Activated T-cell treated with anti-CD3 and anti-CD28 coated beads for 48 hours (primary cell): ENCODE measurements around the gene PIGZ.

Source experiments
- DNase-seq: peaks from one replicate; pipeline ENCODE4 v3.0.0-alpha.2; 2020; ENCODE audit warnings: low read depth

PIGZ gene

DNA sequence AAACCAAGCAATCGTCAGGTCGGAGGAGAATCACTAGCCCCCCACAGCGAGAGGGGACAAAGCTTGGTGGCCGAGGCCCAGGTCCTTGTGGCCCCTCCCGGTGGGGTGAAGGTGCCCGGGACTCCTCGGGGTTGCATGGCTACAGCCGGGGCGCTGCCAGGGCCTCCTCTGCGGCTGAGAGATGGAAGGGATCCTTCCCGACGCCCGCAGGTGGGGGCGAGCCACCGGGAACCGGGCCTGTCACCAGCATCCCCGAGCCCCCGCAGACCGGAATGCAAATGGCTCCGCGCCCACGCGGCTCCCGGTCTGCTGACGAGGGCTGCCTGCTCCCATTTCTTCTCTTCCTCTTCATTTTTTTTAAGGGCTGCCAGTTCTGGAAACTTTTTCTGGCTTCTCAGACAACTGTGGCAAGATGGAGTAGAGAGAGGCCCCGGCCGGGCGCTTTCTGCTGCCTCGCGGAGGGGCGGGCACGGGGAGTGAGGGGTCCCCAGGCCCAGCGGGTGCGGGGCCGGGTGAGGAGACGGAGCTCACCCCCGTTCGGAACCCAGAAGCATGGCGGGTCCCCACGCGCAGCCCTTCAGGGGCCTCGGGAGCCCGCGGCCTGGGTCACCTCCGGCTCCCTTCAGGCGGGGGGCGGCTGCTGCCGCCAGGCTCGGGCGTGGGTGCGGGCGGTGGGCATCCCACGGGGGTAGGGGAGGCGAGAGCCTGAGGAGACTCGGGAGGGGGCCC lies 33.5 kb upstream of the PIGZ start:
- DNase-seq: no peak

DNA sequence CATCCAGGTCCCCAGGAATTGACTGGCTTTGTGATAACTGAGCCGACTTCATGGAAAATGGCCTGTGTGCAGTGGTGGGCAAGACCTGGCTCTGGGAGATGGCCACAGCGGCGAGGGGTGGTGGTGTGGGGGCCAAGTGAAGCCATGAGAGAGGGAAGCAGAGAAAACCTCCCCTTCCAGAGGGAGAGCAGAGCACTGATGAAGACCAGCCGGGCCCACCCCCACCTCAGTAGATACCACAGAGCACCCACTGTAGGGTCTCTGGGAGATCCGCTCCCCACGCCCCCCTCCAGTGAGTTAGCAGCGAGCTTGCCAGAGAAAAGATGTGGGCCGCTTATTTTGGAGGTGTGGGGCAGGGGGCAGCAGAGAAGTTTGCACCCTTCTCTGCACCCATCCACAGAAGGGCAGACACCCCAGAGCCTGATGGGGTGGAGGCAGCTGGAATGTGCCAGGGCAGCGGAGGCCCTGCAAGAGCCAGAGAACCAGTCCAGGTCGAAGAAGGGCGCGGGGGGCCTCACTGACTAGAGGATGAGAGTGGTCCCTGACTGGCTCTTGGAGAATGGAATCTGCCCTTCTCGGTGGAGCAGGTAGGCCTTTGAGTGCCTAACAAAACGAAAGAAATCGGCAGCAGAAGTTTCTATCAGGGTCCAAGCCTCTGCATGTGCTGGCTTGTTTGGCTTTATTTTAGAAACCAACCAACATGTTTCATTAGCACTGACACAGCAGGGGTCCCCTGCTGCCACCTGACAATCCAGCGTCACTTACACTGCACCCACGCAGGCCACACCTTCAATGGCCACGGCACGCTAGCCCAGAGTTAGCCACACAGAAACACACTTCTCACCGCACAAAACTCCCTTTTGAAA lies 32.7 kb upstream of the PIGZ start:
- DNase-seq: no peak

DNA sequence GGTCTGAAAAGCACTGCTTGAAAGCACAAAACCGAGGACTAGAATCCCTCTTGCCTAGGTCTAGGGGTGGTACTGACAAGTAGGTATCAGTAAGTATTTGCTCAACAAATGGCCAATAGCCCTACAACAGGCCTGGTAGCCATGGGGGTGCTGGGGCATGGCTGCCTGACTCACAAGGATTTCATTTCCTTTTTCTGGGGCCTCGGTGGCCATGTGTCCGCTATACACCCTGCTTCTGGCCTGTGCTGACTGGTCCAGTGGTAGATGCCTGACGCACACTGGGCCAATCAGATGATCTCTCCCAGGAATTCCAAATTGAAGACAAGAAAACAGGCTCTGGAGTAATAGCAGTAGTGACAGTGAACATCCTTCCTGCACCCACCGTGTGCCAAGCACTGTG lies 31.6 kb upstream of the PIGZ start:
- no peak for DNase-seq

DNA sequence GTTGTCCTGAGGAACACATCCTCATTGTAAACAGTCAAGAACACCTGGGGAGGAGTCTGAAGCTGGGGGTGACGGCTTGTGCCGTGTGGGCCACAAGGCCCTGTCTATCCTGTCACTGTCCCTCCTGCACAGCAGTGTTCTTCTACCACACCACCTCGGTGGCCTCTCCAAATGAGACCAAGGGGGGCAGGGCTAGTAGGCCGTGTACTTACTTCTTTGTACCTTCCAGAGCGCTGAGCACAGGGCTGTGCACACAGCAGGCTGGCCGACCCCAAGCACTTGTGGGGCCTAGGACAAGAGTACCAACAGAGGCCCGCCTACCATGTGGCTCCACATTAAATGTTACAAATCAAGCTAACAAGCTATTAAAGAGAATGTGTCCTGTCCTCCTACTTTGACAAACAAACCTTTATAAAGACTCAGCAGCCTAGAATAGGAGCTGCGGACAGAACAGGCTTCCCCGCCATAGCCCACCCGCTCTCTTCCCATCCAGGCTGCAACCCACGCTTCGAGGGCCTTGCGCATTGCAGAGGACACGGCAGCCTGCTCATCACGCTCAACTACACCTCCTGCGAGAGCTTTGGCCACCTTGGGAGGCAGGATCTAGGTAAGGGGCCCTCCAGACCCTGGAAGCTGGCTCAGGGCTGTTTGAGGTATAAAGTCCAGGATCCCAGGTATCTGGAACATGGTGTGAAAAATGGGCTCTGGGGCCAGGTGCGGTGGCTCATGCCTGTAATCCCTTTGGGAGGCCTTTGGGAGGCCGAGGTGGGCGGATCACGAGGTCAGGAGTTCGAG lies 30.5 kb upstream of the PIGZ start:
- no peak for DNase-seq

DNA sequence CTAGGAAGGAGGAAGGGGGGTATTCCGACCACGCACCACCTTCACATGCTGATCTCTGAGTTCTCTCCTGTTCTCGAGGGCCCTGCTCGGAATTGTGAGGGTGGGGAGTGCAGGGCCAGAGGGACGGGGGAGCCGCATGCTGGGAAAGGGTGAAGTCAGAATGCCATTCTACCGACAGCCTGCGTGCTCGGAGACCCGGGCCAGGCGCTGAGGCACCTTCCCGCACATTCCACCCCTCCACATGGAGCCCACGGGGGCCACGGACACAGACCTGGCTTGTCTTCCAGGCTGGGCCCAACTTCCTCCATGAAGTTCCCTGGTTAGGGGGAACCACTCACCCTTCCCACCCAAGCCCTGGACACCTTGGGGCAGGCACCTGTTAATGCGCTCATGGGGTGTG lies 28.7 kb upstream of the PIGZ start:
- no peak for DNase-seq

DNA sequence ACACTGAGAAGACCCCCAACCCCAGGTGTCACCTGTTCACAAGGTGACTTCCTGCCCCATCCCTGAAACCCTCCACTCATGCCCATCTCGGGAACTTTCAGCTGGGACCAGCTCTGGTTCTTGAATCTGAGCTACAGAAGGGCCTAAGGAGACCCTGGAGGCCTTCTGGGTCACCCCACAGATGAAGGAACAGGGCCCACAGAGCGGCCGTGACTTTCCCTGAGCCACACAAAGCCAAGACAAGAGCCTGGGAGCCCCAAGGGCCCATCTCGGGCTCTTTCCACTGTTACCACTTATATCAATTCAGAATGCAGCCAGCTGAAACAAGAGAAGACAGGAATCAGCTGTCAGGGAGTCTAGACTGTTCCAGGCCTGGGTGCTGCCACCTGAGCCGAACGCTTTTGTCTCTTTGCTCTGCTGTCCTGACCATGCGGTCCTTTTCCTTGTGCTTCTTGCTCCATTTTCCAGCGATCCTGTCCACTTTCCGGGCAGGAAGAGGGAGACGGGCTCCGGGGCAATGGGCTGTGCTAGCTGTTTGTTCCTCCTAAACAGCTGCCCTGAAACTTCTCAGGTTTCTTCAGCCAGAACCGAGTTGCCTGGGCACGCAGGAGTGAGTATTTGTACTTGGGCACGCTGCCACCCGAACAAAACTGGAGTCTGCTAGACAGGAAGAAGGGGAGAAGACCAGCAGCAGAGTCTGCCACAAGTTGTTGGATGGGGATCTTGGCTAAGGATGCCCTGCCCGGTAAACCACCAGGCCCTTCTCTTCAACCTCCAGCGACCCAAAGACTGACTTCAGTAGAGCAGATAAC lies 28.0 kb upstream of the PIGZ start:
- no peak for DNase-seq

DNA sequence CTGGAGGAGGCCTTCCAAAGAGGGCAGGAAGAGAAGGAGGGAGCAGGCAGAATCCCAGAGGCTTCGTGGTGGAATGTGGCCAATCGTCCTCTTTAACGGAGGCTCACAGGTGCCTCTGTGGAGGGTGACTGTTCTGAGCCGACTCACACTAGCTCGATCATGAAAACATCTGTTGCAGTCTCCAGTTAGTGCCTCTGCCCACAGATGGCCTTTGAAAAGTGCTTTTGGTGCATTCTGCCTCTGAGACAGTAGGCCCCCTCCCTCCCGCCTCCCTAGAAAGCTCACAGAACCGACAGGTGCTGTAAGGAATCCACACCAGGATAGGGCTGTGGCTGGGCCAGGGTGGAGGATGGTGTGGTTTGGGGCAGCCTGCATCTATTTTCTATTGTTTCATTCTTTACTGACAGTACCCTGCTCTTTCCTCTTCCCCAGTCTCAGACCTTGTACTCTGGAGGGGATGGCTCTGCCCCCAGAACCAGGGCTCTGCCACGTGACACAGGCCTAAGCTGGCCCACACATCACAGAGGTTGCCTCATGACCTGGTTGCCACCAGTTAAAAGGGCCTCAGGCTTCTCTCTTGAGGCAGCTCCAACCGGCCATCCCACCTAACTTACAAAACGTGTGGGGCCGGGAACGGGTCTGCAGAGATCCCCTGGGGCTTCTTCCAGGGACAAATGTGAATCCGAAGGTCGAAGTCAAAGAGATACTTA lies 27.2 kb upstream of the PIGZ start:
- no peak for DNase-seq

DNA sequence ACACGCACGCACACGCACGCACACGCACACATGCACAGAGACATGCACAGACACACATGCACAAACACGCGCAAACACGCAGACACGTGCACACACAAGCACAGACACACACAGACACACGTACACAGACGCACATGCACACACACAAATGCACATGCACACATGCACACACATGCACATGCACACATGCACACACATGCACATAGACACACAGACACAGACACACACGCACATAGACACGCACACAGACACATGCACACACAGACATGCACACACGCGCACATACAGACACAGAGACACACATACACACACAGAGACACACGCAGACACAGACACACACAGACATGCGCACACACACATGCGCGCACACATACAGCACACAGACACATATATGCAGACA lies 26.4 kb upstream of the PIGZ start:
- DNase-seq: no peak

DNA sequence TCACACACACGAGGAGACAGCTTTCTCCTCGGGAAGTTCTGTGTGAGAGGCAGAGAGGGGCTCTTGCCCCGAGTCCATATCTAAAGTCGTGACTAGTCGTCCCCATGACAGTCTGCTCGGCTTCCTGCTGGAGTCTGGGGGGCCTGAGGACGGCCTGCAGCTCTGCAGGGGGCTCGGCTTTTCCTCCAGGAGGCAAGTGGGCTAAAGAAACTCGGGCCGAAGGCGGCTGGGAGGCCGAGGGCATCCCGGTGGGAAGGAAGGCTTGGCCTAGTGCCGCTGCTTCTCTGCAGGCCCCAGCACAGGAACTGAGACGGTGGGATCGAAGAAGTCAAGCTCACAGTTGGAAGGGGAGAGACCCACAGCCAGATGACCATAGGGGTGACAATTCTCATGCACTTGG lies 25.4 kb upstream of the PIGZ start:
- no peak for DNase-seq

DNA sequence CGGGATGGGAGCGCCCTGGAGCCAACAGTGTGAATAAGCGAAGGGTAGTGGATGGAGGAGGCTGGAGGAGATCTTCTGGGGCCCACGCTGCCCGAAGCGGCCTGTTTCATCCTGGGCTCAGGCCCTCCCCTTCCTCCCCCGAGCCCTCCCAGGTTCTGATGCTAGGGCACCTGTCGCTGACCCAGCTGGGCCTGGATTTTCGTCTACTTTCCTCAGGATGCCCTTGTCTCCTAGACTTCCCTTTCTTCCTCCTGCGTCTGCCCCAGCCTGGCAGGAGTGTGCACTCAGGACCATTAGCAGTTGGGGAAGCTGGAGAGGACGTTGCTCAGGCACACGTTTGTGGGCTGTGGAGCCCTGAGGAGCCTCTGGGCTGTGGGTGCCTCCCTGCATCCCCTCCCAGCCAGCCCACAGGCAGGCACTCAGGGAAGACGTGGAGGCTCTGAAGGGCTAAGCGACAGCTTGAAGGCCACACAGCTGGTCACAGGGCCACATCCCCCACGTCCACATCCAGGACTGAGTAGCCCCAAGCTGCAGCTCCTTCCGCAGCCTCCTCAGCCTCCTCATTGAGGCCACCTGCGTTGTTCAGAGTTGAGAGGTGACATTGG lies 23.9 kb upstream of the PIGZ start:
- no peak for DNase-seq

DNA sequence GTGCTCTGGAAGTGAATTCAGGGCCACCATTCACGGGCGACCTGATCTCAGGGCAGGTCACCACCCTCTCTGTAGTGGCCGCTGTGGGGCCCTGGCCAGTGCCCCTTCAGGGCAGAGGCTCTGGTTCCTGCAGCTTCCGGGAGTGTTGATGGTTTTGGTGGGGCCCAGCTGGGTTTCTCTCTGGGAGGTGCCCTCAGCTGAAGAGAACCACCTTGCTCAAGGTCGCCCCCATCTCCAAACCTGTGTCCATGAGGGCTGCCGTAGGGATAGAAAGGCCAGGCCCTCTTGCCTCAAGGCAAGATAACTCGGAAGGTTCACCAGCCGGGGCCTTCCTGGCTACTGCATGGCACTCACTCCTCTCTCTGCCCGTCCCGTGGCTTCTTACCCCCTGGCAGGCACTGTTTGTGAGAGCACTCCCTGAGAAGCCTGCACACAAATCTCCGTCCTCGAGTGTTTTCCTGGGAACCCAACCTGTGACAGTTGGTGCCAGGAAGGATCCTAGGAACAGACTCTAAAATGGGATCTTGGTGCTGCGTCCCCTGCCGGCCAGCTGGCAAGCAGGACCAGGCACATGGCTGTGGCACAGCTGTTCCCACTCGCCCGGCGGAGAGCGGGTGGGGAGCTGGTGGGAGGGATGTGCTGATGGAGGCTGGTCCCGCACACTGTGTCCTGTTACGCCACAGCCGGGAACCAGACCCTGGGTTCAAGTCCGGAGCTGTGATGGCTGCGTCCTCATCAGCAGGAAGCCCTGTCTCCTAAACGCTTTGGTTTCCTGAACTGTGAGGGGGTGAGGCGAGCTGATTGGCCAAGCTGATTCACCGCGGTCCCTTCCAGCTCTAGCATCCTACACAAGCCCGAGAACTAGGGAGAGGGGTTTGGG lies 23.2 kb upstream of the PIGZ start:
- DNase-seq: no peak

DNA sequence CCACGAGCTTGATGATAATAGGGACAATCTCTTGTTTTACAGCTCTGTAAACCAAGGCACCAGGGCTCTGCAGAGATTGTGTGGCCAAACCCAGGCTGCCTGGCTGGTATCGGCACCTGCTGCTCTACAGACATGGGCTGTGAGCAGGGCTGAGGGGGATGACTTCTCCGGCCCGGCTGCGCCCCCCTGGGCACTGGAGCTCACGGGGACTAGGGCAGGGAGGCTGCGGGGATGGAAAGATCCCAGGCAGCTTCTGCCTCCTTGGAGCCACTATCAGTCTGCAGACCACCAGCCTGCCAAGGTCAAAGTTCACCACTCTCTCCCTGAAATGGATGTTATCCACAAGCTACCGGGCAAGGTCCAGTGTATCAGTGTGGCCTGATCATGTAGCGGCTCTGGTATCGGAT lies 22.0 kb upstream of the PIGZ start:
- DNase-seq: no peak

DNA sequence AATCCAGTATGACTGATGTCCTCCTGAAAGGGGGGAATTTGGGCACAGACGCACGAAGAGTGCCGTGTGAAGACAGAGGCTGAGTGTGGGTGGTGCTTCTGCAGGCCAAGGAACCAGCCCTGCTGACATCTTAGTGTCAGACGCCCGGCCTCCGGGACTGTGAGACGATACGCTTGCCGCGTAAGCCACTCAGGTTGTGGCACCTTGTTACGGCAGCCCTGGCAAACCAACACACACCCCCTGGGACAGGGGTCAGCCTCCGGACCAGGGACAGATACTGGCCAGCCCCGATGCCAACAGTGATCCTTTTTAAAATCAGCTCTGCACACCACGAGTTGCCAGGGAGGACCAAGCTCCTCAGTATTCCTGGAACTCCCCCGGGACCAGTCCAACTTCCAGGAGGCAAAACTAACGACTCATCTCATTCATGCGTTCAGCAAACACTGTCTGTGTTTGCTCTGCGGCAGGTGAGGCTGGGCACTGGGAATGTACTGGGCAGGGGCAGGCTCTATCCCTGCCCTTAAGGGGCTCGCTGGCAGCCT lies 21.2 kb upstream of the PIGZ start:
- DNase-seq: no peak

DNA sequence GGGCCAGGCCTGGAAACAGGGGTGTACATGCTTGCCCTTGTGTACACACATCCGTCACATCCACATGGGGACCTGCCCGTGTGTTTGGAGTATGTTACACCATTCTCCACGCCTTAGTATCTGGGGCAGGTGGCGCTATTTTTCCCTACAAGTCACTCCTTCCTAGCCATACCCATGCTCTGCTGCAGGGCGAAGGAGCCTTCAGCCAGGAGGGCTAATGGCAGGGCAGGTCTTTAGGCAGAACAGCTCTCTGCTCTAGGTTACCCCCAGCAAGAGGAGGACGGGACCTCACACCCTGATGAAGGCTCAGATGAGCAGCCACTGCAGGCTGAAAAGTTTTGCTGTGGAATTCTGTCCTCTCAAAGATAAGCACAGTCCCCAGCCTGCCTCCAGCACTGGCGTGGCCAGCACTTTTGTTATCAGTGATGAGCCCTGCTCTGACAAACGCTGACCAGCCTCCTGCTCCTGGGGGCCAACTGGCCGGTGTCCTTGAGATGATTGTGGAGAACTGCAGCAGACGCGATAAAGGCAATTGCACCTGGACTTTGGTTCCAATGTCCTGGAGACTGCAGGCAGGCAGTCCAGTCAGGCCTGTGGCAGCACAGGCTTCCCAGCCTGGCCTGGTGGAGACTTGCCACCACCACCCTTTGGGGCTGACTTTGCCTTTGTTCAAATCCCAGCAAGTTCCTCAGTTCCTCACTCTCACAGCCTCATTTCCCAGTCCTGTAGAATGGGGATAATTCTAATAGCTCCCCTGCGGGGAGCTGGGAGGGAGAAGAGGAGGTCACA lies 19.8 kb upstream of the PIGZ start:
- no peak for DNase-seq

DNA sequence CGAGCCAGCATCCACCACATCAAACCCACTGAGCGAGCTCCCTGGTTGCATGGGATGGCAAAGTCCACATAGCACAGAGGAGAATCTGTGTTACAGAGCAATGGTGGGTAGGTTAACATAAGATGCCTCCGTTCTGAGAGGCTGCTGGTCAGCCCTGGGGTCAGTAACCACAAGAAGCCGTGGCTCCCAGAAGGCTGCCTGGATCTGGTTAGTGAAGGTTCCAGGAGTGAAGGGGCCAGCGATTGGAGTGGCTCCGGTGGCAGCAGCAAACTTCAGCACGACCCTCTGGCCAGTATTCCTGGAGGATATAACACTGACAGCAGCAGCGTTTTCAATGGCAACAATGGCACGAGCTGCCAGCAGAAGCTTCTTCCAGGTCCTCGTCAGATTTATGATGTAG lies 18.4 kb upstream of the PIGZ start:
- no peak for DNase-seq

DNA sequence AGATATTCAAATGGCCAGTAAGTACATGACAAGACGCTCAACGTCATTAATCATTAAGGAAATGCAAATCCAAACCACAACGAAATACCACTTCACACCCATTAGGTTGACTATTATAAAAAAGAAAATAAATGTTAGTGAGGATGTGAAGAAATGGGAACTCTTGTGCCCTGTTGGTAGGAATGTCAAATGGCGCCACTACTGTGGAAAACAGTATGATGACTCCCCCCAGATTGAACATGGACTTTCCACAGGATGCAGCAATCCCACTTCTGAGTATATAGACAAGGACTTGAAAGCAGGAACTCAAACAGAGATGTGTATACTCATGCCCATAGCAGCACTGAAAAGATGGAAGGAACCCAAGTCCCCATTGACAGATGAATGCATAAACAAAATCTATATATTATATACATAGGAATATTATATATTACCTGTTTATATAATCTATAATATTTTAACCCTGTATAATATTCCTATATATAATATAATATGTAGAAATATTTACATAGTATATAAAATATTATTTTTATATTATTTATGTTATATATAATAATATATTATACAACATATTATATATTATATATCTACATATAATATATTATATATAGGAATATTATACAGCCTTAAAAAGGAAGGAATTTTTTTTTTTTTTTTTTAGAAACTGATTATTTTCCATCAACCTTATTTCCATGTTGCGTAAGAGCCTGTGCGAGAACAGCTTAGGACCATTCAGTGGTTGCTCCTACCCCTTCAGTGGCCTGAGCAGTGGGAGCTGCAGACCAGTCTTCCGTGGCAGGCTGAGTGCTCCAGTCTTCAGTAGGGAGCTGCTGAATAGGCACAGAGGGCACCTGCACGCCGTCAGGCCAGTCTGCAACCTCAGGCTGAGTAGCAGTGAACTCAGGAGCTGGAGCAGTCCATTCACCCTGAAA lies 17.6 kb upstream of the PIGZ start:
- DNase-seq: no peak

DNA sequence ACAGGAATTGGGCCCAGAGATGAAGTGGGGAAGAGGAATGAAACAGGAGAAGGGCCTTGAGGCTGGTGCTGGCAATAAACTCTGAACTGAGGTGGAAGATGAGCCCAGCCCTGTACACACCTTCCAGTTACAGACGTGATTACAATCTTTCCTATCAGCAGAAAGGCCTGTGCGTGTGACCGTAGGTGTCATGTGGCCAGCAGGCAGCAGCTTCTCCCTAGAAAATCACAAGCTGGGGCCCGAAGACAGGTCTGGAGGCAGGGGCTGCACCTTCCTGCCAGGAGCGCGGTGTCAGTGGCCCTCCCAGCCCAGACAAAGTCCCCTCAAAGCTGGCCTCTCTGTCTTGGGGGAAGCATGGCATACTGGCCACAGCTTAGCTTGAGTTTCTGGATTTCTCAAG lies 16.7 kb upstream of the PIGZ start:
- no peak for DNase-seq

DNA sequence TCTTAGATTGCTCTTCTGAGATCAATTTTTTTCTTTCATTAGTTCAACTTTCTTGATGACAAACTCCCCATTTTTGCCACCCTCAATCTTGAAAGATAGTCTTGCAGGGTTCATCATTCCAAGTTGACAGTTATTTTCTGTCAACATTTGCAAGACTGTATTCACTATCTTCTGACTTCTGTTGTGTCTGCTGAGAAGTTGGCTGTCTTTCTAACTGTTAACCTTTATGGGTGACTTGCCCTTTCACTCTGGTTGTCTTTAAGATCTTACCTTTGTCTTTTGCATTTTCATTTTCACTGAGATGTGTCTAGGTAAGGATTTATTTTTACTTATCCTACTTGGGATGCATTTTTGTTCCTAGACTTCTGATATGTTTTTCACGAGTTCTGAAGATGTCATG lies 14.6 kb upstream of the PIGZ start:
- DNase-seq: no peak
